GM19351 (cell line): ENCODE measurements around the gene TEAD4.

Experiments
- ATAC-seq: cut with Tn5 transposase; IDR thresholded peaks from one replicate; pipeline ENCODE4 v1.9.1; 2021; ENCODE audit warnings: mild to moderate bottlenecking, moderate library complexity; ENCODE audit not compliant: unreplicated experiment

TEAD4 gene

GRCh38 chr12:2959192-2959504 is at the start of gene TEAD4:
Gene TEAD4 (plus strand): TSS chr12:2959397.
- ATAC-seq: no peak

GRCh38 chr12:2912216-2912575 is 47.0 kb upstream of the TEAD4 start:
- no peak for ATAC-seq

GRCh38 chr12:2919249-2919648 is 39.9 kb upstream of the TEAD4 start:
- ATAC-seq: no peak

GRCh38 chr12:2922329-2922728 is 36.9 kb upstream of the TEAD4 start:
- no peak for ATAC-seq

- ATAC-seq: no peak
Observed at GRCh38 chr12:2923057-2923456, 36.1 kb upstream of the TEAD4 start.

GRCh38 chr12:2924019-2924418 is 35.2 kb upstream of the TEAD4 start:
- ATAC-seq: no peak

GRCh38 chr12:2925322-2925995 is 33.7 kb upstream of the TEAD4 start:
- ATAC-seq: no peak

GRCh38 chr12:2930865-2931264 is 28.3 kb upstream of the TEAD4 start:
- no peak for ATAC-seq

GRCh38 chr12:2933586-2933985 is 25.6 kb upstream of the TEAD4 start:
- ATAC-seq: no peak

- ATAC-seq: no peak
Observed at GRCh38 chr12:2934371-2934770, 24.8 kb upstream of the TEAD4 start.

GRCh38 chr12:2936301-2936700 is 22.9 kb upstream of the TEAD4 start:
- ATAC-seq: no peak

- ATAC-seq: no peak
Observed at GRCh38 chr12:2937500-2937899, 21.7 kb upstream of the TEAD4 start.

- ATAC-seq: no peak
Observed at GRCh38 chr12:2939191-2939590, 20.0 kb upstream of the TEAD4 start.

- ATAC-seq: no peak
Observed at GRCh38 chr12:2940564-2940963, 18.6 kb upstream of the TEAD4 start.

- no peak for ATAC-seq
Observed at GRCh38 chr12:2941524-2941923, 17.7 kb upstream of the TEAD4 start.

- no peak for ATAC-seq
Observed at GRCh38 chr12:2944401-2945047, 14.7 kb upstream of the TEAD4 start.

- no peak for ATAC-seq
Observed at GRCh38 chr12:2949411-2949810, 9.8 kb upstream of the TEAD4 start.

- ATAC-seq: no peak
Observed at GRCh38 chr12:2955888-2956287, 3.3 kb upstream of the TEAD4 start.

- no peak for ATAC-seq
Observed at GRCh38 chr12:2957816-2958431, 1.3 kb upstream of the TEAD4 start.

- ATAC-seq: no peak
Observed at GRCh38 chr12:2958432-2959191, 585 bp upstream of the TEAD4 start.

- no peak for ATAC-seq
Observed at GRCh38 chr12:2959505-2960389, 550 bp downstream of the TEAD4 start.
